HCT116 (cell line): ENCODE results near the gene RAP1GAP2. TPM values are rescaled to one million over a fixed set of nuclear protein-coding genes. Genes with fewer than 3 reads are reported as not detected.

ENCODE experiments used
- ATAC-seq: fragments of 200-7000 bp; cut with Tn5 transposase; 2 replicates; pipeline ENCODE4 v1.9.1; 2020; ENCODE audit warnings: mild to moderate bottlenecking, moderate library complexity
- BruUV-seq: library from RNA; stranded (reverse); fragments of 400-500 nt; replicated peaks from 2 replicates; lab custom pipeline; 2021; lab: Mats Ljungman, UMichigan
- CTCF ChIA-PET: fragments of 300-600 bp; sonication (Branson Sonifier 250); formaldehyde crosslinking; loops from one replicate; lab custom pipeline; 2021; ENCODE audit warnings: antibody characterized with exemption; lab: Charles Lee
- POLR2A ChIA-PET: fragments of 300-600, 350-600 bp; sonication (Branson Sonifier 250); formaldehyde crosslinking; loops from one replicate; lab custom pipeline; 2021; ENCODE audit warnings: antibody characterized with exemption; lab: Charles Lee
- RAD21 ChIA-PET, 2 experiments: fragments of 300-600 bp; sonication (Branson Sonifier 250); formaldehyde crosslinking; loops; one replicate each; lab custom pipeline; 2023; ENCODE audit warnings: low total read pairs in 2 of 2; ENCODE audit not compliant: uncharacterized antibody in 2 of 2, unreplicated experiment in 2 of 2, low non-redundant PET in 1 of 2; lab: Charles Lee
- DNase-seq: peaks from one replicate; pipeline ENCODE4 v3.0.0-alpha.2; 2010; ENCODE audit warnings: low read depth, low spot score
- H2AFZ ChIP-seq: fragments of 200-600 bp; shearing (Covaris generic), sonication (generic); 2 replicates; pipeline ENCODE4 v1.6.1; 2017; ENCODE audit warnings: low read depth, mixed run types, mixed read lengths, antibody characterized with exemption, low read length; ENCODE audit not compliant: poor library complexity, severe bottlenecking
- H3K27ac ChIP-seq: 2 replicates; pipeline ENCODE4 v1.5.1; 2012; ENCODE audit warnings: low read depth, low read length
- H3K27me3 ChIP-seq: fragments of 200-600 bp; sonication (generic); 2 replicates; pipeline ENCODE4 v1.6.1; 2016; ENCODE audit warnings: mixed run types, low read length, mixed read lengths; ENCODE audit not compliant: insufficient read depth
- H3K36me3 ChIP-seq, 2 experiments: fragments of 200-500 bp in 1 of 2; fragments of 200-600 bp in 1 of 2; sonication (Bioruptor generic) in 1 of 2; sonication (generic) in 1 of 2; 2 replicates each; pipeline versions ENCODE4 v1.5.1 to v1.6.1; 2014 to 2016; ENCODE audit warnings: low read length in 2 of 2, inconsistent platforms in 1 of 2, mixed read lengths in 1 of 2, mixed run types in 1 of 2; ENCODE audit not compliant: insufficient read depth in 2 of 2, control insufficient read depth in 1 of 2
- H3K4me1 ChIP-seq, 2 experiments: fragments of 200-600 bp in 1 of 2; sonication (generic) in 1 of 2; 2 replicates each; pipeline versions ENCODE4 v1.5.1 to v1.6.1; 2012 to 2017; ENCODE audit warnings: low read length in 2 of 2, inconsistent platforms in 1 of 2, mild to moderate bottlenecking in 1 of 2, mixed read lengths in 1 of 2, mixed run types in 1 of 2, moderate library complexity in 1 of 2; ENCODE audit not compliant: insufficient read depth in 2 of 2, control insufficient read depth in 1 of 2
- H3K4me2 ChIP-seq: fragments of 200-600 bp; sonication (generic); 2 replicates; pipeline ENCODE4 v1.6.1; 2017; ENCODE audit warnings: mixed run types, low read length, mixed read lengths
- H3K4me3 ChIP-seq, 2 experiments: fragments of 200-600 bp in 1 of 2; sonication (generic) in 1 of 2; replicated peaks in 1 of 2; 2 replicates each; pipeline ENCODE4 v1.5.1; 2011 to 2016; ENCODE audit warnings: low read length in 2 of 2, control low read depth in 1 of 2, low read depth in 1 of 2, mild to moderate bottlenecking in 1 of 2, mixed read lengths in 1 of 2, mixed run types in 1 of 2
- H3K79me2 ChIP-seq: fragments of 200-600 bp; sonication (generic); 2 replicates; pipeline ENCODE4 v1.6.1; 2017; ENCODE audit warnings: mild to moderate bottlenecking, mixed run types, low read length, moderate library complexity, mixed read lengths; ENCODE audit not compliant: insufficient read depth
- H3K9ac ChIP-seq: fragments of 200-600 bp; sonication (generic); 2 replicates; pipeline ENCODE4 v1.6.1; 2016; ENCODE audit warnings: low read length, mixed read lengths
- H3K9me2 ChIP-seq: fragments of 200-600 bp; sonication (generic), shearing (Covaris generic); 2 replicates; pipeline ENCODE4 v1.6.1; 2017; ENCODE audit warnings: mixed run types, mild to moderate bottlenecking, moderate library complexity; ENCODE audit not compliant: insufficient read depth
- H3K9me3 ChIP-seq, 2 experiments: fragments of 200-500 bp in 1 of 2; fragments of 200-600 bp in 1 of 2; sonication (Bioruptor generic) in 1 of 2; sonication (generic) in 1 of 2; 2 replicates each; pipeline ENCODE4 v1.6.1; 2014 to 2017; ENCODE audit warnings: low read length in 2 of 2, mixed read lengths in 2 of 2, inconsistent platforms in 1 of 2, low read depth in 1 of 2, mild to moderate bottlenecking in 1 of 2, mixed run types in 1 of 2, moderate library complexity in 1 of 2; ENCODE audit not compliant: control insufficient read depth in 1 of 2, insufficient read depth in 1 of 2
- H4K20me1 ChIP-seq: fragments of 200-600 bp; sonication (generic), shearing (Covaris generic); 2 replicates; pipeline ENCODE4 v1.6.1; 2017; ENCODE audit warnings: mixed run types, mild to moderate bottlenecking, moderate library complexity; ENCODE audit not compliant: insufficient read depth
- CBX3 ChIP-seq: IDR thresholded peaks from 2 replicates; pipeline ENCODE4 v1.6.1; 2012; ENCODE audit warnings: low read depth
- CEBPB ChIP-seq: IDR thresholded peaks from 2 replicates; pipeline ENCODE4 v1.6.1; 2012; ENCODE audit warnings: low read depth
- EGR1 ChIP-seq: IDR thresholded peaks from 2 replicates; pipeline ENCODE4 v1.6.1; 2012; ENCODE audit warnings: low read depth
- ELF1 ChIP-seq: IDR thresholded peaks from 2 replicates; pipeline ENCODE4 v1.6.1; 2012; ENCODE audit warnings: low read depth, borderline replicate concordance
- EZH2 ChIP-seq: fragments of 200-600 bp; sonication (generic); IDR thresholded peaks from 2 replicates; pipeline ENCODE4 v1.6.1; 2017; ENCODE audit warnings: antibody characterized with exemption, mixed run types
- EZH2phosphoT487 ChIP-seq: fragments of 200-600 bp; IDR thresholded peaks from 2 replicates; pipeline ENCODE4 v1.6.1; 2018; ENCODE audit warnings: antibody characterized with exemption, borderline replicate concordance
- JUND ChIP-seq: IDR thresholded peaks from 2 replicates; pipeline ENCODE4 v1.6.1; 2012
- POLR2A ChIP-seq: IDR thresholded peaks from 2 replicates; pipeline ENCODE4 v1.7.0; 2011; ENCODE audit warnings: borderline replicate concordance; ENCODE audit not compliant: insufficient read depth, insufficient read length; ENCODE audit errors: extremely low read depth
- POLR2AphosphoS5 ChIP-seq: IDR thresholded peaks from 2 replicates; pipeline ENCODE4 v1.6.1; 2011; ENCODE audit warnings: mild to moderate bottlenecking, low read depth, low read length, moderate library complexity
- RAD21 ChIP-seq: IDR thresholded peaks from 2 replicates; pipeline ENCODE4 v1.6.1; 2012; ENCODE audit warnings: low read depth, mild to moderate bottlenecking
- TCF7L2 ChIP-seq: IDR thresholded peaks from 2 replicates; pipeline ENCODE4 v1.7.0; 2011; ENCODE audit warnings: borderline replicate concordance, inconsistent platforms; ENCODE audit not compliant: insufficient read depth, insufficient read length; ENCODE audit errors: extremely low read depth
- ZBTB33 ChIP-seq: IDR thresholded peaks from 2 replicates; pipeline ENCODE4 v1.6.1; 2011; ENCODE audit warnings: mild to moderate bottlenecking, low read length, moderate library complexity; ENCODE audit not compliant: insufficient replicate concordance; ENCODE audit errors: extremely low read depth
- intact Hi-C: fragments of 100-400 bp; cut with micrococcal nuclease; formaldehyde crosslinking; loops from 2 replicates; pipeline ENCODE4 v1.10.0; 2022
- total RNA-seq: library from RNA; stranded (reverse); gene quantifications from one replicate; pipeline ENCODE4 v1.2.1, GENCODE V29; 2021; ENCODE audit not compliant: unreplicated experiment
- TF ChIP-seq, protein P1 (sequence below): IDR thresholded peaks from 2 replicates; pipeline ENCODE4 v1.6.1; 2012
- TF ChIP-seq, protein P2 (sequence below): IDR thresholded peaks from 2 replicates; pipeline ENCODE4 v1.6.1; 2012

RAP1GAP2 gene
- total RNA-seq, 1 experiment from 2014 or later = 54.6 TPM

DNA sequence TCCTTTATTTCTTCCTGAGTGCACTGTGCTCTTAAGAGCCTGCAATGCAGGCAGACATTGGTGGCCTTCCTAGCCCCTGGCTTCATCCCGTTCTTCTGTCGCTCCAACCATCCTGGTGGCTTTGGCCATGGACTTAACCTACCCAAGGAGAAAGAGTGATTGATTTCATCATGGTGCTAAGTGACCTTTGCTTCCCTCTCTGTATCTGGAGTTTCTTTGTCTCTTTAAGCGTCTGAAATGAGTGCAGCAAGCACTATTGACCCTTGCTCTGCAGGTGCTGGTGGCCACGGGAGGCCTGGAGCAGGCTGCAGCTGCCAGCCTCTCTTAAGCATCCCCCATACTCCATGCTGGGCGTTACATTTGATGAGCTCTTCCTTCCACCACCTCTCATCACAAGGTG lies 60.5 kb downstream of the RAP1GAP2 start:
- H3K9ac ChIP-seq = no peak overlapping the region
- no peaks in the 10 kb centered on the region for H4K20me1 ChIP-seq
- H3K79me2 ChIP-seq = peaks cover 5% of the 10 kb centered on the region; the same call in 1 of the 2 replicates
- no peak overlapping the region for H3K27ac ChIP-seq
- no peak overlapping the region for H2AFZ ChIP-seq
- ATAC-seq (no peak), DNase-seq (no peak)
- no TSS peak for BruUV-seq
- no peaks in the 10 kb centered on the region for H3K36me3 ChIP-seq
- no peak for TF ChIP-seq CEBPB
- TF ChIP-seq TCF7L2 = no peak
- TF ChIP-seq RAD21 = no peak
- TF ChIP-seq EZH2phosphoT487 = no peak
- no peak for TF ChIP-seq EZH2
- TF ChIP-seq, protein P1, sequence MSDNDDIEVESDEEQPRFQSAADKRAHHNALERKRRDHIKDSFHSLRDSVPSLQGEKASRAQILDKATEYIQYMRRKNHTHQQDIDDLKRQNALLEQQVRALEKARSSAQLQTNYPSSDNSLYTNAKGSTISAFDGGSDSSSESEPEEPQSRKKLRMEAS = no peak
- TF ChIP-seq EGR1 = no peak
- TF ChIP-seq POLR2AphosphoS5 = no peak
- TF ChIP-seq ZBTB33 = no peak
- TF ChIP-seq CBX3 = no peak
- TF ChIP-seq JUND = no peak
- TF ChIP-seq ELF1 = no peak
- TF ChIP-seq, protein P2, sequence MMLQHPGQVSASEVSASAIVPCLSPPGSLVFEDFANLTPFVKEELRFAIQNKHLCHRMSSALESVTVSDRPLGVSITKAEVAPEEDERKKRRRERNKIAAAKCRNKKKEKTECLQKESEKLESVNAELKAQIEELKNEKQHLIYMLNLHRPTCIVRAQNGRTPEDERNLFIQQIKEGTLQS = no peak
- no peak for TF ChIP-seq POLR2A
- H3K27me3 ChIP-seq = no peaks in the 10 kb centered on the region
- intact Hi-C loops = no loop called here
- peaks cover 9 to 15% of the 10 kb centered on the region in 2 experiments for H3K4me1 ChIP-seq
- no peak overlapping the region for H3K4me3 ChIP-seq
- ChIA-PET CTCF (no interaction called here), RAD21 (no interaction called here), POLR2A (no interaction called here)
- H3K9me3 ChIP-seq = no peaks in the 10 kb centered on the region
- no peak overlapping the region for H3K4me2 ChIP-seq
- no peaks in the 10 kb centered on the region for H3K9me2 ChIP-seq
